ENCODE results near the gene GK2.

GRCh38 chr4:79442422-79442821 lies 34.4 kb upstream of the GK2 start:
- TF ChIP-seq, protein P1, sequence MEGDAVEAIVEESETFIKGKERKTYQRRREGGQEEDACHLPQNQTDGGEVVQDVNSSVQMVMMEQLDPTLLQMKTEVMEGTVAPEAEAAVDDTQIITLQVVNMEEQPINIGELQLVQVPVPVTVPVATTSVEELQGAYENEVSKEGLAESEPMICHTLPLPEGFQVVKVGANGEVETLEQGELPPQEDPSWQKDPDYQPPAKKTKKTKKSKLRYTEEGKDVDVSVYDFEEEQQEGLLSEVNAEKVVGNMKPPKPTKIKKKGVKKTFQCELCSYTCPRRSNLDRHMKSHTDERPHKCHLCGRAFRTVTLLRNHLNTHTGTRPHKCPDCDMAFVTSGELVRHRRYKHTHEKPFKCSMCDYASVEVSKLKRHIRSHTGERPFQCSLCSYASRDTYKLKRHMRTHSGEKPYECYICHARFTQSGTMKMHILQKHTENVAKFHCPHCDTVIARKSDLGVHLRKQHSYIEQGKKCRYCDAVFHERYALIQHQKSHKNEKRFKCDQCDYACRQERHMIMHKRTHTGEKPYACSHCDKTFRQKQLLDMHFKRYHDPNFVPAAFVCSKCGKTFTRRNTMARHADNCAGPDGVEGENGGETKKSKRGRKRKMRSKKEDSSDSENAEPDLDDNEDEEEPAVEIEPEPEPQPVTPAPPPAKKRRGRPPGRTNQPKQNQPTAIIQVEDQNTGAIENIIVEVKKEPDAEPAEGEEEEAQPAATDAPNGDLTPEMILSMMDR (IDR thresholded peaks at IDR 0.05) = no peak
- TF ChIP-seq TCF12 (IDR thresholded peaks at IDR 0.05) = no peak
- TF ChIP-seq REST (IDR thresholded peaks at IDR 0.05; ENCODE audit: low read depth, low read length) = no peak
- TF ChIP-seq, protein P2, sequence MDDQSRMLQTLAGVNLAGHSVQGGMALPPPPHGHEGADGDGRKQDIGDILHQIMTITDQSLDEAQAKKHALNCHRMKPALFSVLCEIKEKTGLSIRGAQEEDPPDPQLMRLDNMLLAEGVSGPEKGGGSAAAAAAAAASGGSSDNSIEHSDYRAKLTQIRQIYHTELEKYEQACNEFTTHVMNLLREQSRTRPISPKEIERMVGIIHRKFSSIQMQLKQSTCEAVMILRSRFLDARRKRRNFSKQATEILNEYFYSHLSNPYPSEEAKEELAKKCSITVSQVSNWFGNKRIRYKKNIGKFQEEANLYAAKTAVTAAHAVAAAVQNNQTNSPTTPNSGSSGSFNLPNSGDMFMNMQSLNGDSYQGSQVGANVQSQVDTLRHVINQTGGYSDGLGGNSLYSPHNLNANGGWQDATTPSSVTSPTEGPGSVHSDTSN (IDR thresholded peaks at IDR 0.05) = no peak
- no peak for TF ChIP-seq CHD2 (IDR thresholded peaks at IDR 0.05; ENCODE audit: low read length, partially characterized antibody)
- TF ChIP-seq FOXM1 (IDR thresholded peaks at IDR 0.05; ENCODE audit: low read depth) = no peak
- no peak for TF ChIP-seq POLR2AphosphoS5 (IDR thresholded peaks at IDR 0.05; ENCODE audit: low read depth, low read length)
- TF ChIP-seq JUND (IDR thresholded peaks at IDR 0.05) = no peak
- no peak for TF ChIP-seq RFX5 (IDR thresholded peaks at IDR 0.05; ENCODE audit: low read length)
- no peak for TF ChIP-seq FOSL2 (IDR thresholded peaks at IDR 0.05; ENCODE audit: borderline replicate concordance, low read depth)
- no peak for TF ChIP-seq SIN3A (IDR thresholded peaks at IDR 0.05; ENCODE audit: borderline replicate concordance, low read depth, low read length)
